Peyer's patch (tissue), 4 donors: ENCODE data around the gene PDE4D. TPM values are rescaled to one million over a fixed set of nuclear protein-coding genes. Genes with fewer than 3 reads are reported as not detected.

ENCODE experiments used
- DNase-seq, 3 donors: peaks; one replicate each; pipeline ENCODE4 v3.0.0-alpha.2; 2017 to 2019
- H3K27ac ChIP-seq, 4 donors: fragments of 200-600 bp; sonication (generic); one replicate each; pipeline ENCODE4 v1.5.1; 2016 to 2019
- H3K27me3 ChIP-seq, 2 donors: fragments of 200-600 bp; sonication (generic); one replicate each; pipeline ENCODE4 v1.5.1; 2019
- H3K36me3 ChIP-seq, 3 donors: fragments of 200-600 bp; sonication (generic); one replicate each; pipeline ENCODE4 v1.5.1; 2016 to 2019
- H3K4me1 ChIP-seq, 4 donors: fragments of 200-600 bp; sonication (generic); one replicate each; pipeline ENCODE4 v1.5.1; 2016 to 2019
- H3K4me3 ChIP-seq, 4 donors: fragments of 200-600 bp; sonication (generic); 1 replicate in 3 of 4; 2 replicates in 1 of 4; pipeline ENCODE4 v1.5.1; 2016 to 2019; ENCODE audit warnings: mild to moderate bottlenecking in 1 of 4
- H3K9me3 ChIP-seq, 4 donors: fragments of 200-600 bp; sonication (generic); one replicate each; pipeline ENCODE4 v1.5.1; 2016 to 2019; ENCODE audit warnings: mild to moderate bottlenecking in 1 of 4
- POLR2A ChIP-seq, 2 donors: fragments of 450-650 bp; IDR thresholded peaks; one replicate each; pipeline ENCODE4 v1.5.1; 2017; ENCODE audit warnings: antibody characterized with exemption in 2 of 2, mild to moderate bottlenecking in 2 of 2, moderate library complexity in 2 of 2
- total RNA-seq, 4 donors: library from RNA; depleted of rRNA; stranded (reverse); fragments of >200 nt; gene quantifications; one replicate each; pipeline ENCODE4 v1.1.0, GENCODE V29; 2016
- TF ChIP-seq, protein P1 (sequence below), 6 experiments: fragments of 450-650 bp in 4 of 6; fragments of 200-600 bp in 2 of 6; sonication (generic) in 1 of 6; IDR thresholded peaks; one replicate each; pipeline ENCODE4 v1.5.1; 2017 to 2019; ENCODE audit warnings: antibody characterized with exemption in 6 of 6, mild to moderate bottlenecking in 3 of 6, moderate library complexity in 1 of 6

PDE4D gene
- total RNA-seq, 4 donors from 2014 or later = 19.8 to 89.1 (median 43.9) TPM

DNA sequence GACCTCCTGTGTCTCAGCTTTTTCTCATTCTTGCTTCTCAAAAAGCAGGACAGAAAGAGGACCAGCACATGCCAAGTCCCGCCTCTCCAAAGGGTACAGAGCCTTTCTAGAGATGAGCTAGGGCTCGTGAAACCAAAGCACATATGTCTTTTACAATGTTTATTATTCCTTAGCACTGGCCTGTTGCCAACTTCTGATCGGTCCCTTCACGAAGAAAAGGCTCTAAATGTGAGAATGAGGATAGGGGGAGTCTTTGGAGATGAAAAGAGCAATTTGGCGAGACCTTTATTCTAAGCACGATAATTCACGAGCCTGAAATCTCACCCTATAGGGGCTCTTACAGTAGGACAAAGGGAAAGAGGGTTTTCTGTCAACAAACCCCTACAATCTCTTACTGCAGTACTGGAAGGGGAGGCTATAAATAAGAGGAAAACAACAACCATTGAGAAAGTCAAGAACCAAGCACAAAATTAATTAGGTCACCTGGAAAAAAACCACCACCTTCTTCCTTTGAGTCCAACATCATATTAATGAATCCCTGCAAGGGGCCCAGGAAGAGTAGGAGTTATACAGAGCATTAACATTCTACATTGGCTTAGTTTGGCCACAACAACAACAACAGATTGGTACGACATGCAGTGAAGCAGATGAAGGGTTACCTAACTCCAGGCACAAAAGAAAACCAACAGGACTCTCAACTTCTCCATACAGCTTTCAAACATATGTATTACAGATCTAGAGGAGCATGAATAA, 309.5 kb downstream of the PDE4D start:
- Histone ChIP-seq H3K4me1 (peaks cover 0 to 19% (median 1%) of the 10 kb centered on the region in 4 donors), H3K36me3 (no peaks in the 10 kb centered on the region), H3K9me3 (no peaks in the 10 kb centered on the region), H3K27ac (peak overlapping the region in 1 of 4 donors; percentile 37), H3K27me3 (no peaks in the 10 kb centered on the region), H3K4me3 (peak overlapping the region in 1 of 4 donors; percentile 47)
- TF ChIP-seq, protein P1, sequence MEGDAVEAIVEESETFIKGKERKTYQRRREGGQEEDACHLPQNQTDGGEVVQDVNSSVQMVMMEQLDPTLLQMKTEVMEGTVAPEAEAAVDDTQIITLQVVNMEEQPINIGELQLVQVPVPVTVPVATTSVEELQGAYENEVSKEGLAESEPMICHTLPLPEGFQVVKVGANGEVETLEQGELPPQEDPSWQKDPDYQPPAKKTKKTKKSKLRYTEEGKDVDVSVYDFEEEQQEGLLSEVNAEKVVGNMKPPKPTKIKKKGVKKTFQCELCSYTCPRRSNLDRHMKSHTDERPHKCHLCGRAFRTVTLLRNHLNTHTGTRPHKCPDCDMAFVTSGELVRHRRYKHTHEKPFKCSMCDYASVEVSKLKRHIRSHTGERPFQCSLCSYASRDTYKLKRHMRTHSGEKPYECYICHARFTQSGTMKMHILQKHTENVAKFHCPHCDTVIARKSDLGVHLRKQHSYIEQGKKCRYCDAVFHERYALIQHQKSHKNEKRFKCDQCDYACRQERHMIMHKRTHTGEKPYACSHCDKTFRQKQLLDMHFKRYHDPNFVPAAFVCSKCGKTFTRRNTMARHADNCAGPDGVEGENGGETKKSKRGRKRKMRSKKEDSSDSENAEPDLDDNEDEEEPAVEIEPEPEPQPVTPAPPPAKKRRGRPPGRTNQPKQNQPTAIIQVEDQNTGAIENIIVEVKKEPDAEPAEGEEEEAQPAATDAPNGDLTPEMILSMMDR (IDR thresholded peaks at IDR 0.05) = no peak
- TF ChIP-seq POLR2A (IDR thresholded peaks at IDR 0.05) = no peak
- DNase-seq = no peak

GRCh38 chr5:59583151-59583809, 310.2 kb downstream of the PDE4D start:
- no peak for DNase-seq
- peak overlapping the region in 1 of 4 donors; percentile 47 for H3K4me3 ChIP-seq

GRCh38 chr5:59582746-59583145, 310.8 kb downstream of the PDE4D start:
- no peak for TF ChIP-seq POLR2A (IDR thresholded peaks at IDR 0.05)
- TF ChIP-seq, protein P1 (IDR thresholded peaks at IDR 0.05) = no peak
- no peaks in the 10 kb centered on the region for H3K9me3 ChIP-seq

More at GRCh38 chr5:59583151-59583809, 310.2 kb downstream of the PDE4D start:
- Histone ChIP-seq H3K4me1 (peaks cover 0 to 12% (median 0%) of the 10 kb centered on the region in 4 donors), H3K27me3 (no peaks in the 10 kb centered on the region), H3K27ac (peak overlapping the region in 1 of 4 donors; percentile 37), H3K9me3 (no peaks in the 10 kb centered on the region), H3K36me3 (no peaks in the 10 kb centered on the region)
- TF ChIP-seq POLR2A (IDR thresholded peaks at IDR 0.05) = no peak
- TF ChIP-seq, protein P1 (IDR thresholded peaks at IDR 0.05) = no peak

DNA sequence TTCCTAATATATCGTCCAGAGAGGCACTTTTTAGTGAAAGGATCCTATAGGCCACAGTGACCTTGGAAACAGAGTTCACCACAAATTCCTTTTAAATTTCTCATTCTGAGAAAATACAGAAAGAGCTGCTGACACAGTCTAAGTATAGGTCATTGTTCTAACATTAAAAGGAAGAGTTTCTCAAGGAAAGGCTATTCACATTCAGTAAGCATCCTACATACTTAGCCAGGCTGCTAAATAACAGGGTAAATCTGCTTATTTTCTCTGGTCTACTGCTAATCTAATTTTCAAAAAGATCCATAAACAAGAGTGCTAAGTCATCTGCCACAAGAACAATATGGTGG, 313.7 kb downstream of the PDE4D start:
- Histone ChIP-seq H3K9me3 (no peaks in the 10 kb centered on the region), H3K27me3 (no peaks in the 10 kb centered on the region), H3K4me1 (no peaks in the 10 kb centered on the region), H3K4me3 (no peak overlapping the region), H3K36me3 (no peaks in the 10 kb centered on the region), H3K27ac (no peak overlapping the region)
- TF ChIP-seq, protein P1 (IDR thresholded peaks at IDR 0.05) = no peak
- TF ChIP-seq POLR2A (IDR thresholded peaks at IDR 0.05) = no peak
- DNase-seq = no peak

More at GRCh38 chr5:59582746-59583145, 310.8 kb downstream of the PDE4D start:
- peak overlapping the region in 2 of 4 donors; percentile 37 to 60 for H3K27ac ChIP-seq
- DNase-seq = no peak
- H3K4me3 ChIP-seq = no peak overlapping the region
- no peaks in the 10 kb centered on the region for H3K27me3 ChIP-seq
- no peaks in the 10 kb centered on the region for H3K36me3 ChIP-seq
- peaks cover 0 to 7% (median 0%) of the 10 kb centered on the region in 4 donors for H3K4me1 ChIP-seq

- H3K36me3 ChIP-seq = no peaks in the 10 kb centered on the region
- no peak overlapping the region for H3K27ac ChIP-seq
- H3K4me3 ChIP-seq = no peak overlapping the region
- H3K27me3 ChIP-seq = no peaks in the 10 kb centered on the region
- DNase-seq = no peak
- no peak for TF ChIP-seq POLR2A (IDR thresholded peaks at IDR 0.05)
- TF ChIP-seq, protein P1 (IDR thresholded peaks at IDR 0.05) = no peak
- no peaks in the 10 kb centered on the region for H3K4me1 ChIP-seq
- H3K9me3 ChIP-seq = no peaks in the 10 kb centered on the region
Measured at GRCh38 chr5:59579101-59579823, 314.3 kb downstream of the PDE4D start.
